ENCODE measurements around the gene QPCTL.

Gene QPCTL

DNA sequence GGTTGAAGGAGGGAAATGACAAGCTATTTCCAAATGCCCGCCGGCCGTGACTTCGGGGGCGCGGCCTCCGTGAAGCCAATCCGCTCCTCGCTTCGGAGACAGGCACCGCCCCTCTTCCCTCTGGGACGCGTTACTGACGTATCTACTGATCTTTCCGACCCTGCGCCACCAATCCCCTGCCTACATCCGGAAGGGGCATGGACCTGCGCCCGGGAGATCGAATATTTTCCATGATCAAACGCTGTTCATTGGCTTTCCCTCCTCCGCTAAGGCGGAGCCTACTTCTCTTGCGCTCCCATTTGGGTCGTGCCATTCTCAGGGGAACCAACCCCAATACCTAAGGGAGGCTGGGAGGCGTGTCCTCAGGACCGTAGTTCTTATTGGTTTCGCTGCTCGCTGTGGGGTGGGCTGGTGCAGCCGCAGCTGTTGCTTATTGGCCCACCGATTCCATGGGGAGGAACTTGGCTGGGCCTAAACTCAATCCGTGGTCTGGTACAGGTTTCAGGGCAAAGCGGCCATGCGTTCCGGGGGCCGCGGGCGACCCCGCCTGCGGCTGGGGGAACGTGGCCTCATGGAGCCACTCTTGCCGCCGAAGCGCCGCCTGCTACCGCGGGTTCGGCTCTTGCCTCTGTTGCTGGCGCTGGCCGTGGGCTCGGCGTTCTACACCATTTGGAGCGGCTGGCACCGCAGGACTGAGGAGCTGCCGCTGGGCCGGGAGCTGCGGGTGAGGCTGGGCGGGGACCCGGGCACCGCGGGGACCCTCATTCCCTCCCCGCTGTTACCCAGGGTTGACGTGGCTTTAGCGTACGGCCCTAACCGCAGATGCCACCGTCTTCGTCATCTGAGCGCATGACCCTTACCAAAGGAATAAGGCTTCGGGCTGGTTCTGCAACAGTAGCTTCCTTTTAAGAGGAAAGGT is at the start of gene QPCTL:
Gene QPCTL, plus strand, starts transcription at position 480 of the 919 bp plus-strand sequence. Its CDS starts 38 bp downstream, at position 518.
- Histone ChIP-seq H3K36me3 (ENCODE audit: low read depth) (peaks cover 42% of the 10 kb centered on the region), H3K27ac (ENCODE audit: poor library complexity, severe bottlenecking) (peak within 1 kb of the TSS; percentile 67), H3K4me3 (ENCODE audit: severe bottlenecking) (peak within 1 kb of the TSS; percentile 73), H3K4me1 (ENCODE audit: insufficient read depth, poor library complexity, severe bottlenecking) (no peaks in the 10 kb centered on the region), H3K9me3 (ENCODE audit: severe bottlenecking) (no peaks in the 10 kb centered on the region), H3K27me3 (ENCODE audit: insufficient read depth, poor library complexity, severe bottlenecking) (no peaks in the 10 kb centered on the region)
- TF ChIP-seq, protein P1, sequence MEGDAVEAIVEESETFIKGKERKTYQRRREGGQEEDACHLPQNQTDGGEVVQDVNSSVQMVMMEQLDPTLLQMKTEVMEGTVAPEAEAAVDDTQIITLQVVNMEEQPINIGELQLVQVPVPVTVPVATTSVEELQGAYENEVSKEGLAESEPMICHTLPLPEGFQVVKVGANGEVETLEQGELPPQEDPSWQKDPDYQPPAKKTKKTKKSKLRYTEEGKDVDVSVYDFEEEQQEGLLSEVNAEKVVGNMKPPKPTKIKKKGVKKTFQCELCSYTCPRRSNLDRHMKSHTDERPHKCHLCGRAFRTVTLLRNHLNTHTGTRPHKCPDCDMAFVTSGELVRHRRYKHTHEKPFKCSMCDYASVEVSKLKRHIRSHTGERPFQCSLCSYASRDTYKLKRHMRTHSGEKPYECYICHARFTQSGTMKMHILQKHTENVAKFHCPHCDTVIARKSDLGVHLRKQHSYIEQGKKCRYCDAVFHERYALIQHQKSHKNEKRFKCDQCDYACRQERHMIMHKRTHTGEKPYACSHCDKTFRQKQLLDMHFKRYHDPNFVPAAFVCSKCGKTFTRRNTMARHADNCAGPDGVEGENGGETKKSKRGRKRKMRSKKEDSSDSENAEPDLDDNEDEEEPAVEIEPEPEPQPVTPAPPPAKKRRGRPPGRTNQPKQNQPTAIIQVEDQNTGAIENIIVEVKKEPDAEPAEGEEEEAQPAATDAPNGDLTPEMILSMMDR (IDR thresholded peaks at IDR 0.05; ENCODE audit: poor library complexity, severe bottlenecking) = no peak
- ATAC-seq (ENCODE audit: low read depth) (peak; percentile 95), DNase-seq (ENCODE audit: low spot score) (peak; percentile 100)

DNA sequence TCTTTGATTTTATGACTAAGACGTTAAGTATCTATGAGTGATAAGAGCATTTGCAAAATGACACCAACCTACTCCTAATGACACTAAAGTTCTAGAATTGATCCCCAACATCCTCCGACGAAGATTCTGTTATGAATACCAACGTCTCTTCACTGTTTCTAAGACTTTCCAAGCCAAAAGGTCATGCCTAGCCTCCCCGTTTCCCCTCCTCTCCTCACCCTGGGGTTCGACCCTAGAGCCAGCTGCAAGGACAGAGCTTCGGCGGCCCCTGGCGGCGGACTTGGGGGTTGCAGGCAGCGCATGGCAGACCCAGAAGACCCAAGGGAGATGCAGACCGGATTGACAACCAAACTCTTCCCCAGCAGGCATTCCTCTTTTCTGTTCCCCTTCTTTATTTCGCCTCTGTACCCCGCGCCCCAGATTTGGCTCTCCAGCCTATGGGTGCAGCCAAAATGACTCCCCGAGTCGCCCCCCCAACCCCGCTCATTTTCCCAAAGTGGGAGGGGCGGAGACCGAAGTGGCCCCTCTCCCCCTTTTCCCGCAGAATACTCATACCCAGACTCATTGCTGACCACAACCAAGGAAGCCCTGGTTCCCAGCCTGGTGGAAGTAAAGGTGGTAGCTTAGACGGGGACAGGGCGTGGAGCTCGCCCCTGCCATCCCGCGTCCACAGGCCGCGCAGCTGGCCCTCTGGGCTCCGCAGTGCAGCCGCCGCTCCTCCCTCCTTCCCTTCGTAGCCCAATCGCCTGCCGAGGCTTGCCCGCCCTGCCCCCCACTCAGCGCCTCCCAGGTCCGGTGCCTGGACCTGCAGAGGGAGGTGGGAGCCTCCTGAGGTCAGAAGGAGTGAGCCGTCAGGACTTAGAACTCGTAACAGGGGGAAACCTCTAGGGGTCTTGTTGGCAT is 49.2 kb upstream of the QPCTL start:
- DNase-seq (ENCODE audit: low spot score) = no peak
- Histone ChIP-seq H3K27me3 (ENCODE audit: insufficient read depth, poor library complexity, severe bottlenecking) (no peaks in the 10 kb centered on the region), H3K9me3 (ENCODE audit: severe bottlenecking) (no peaks in the 10 kb centered on the region), H3K27ac (ENCODE audit: poor library complexity, severe bottlenecking) (peak overlapping the region; percentile 90), H3K4me1 (ENCODE audit: insufficient read depth, poor library complexity, severe bottlenecking) (peaks cover 13% of the 10 kb centered on the region), H3K4me3 (ENCODE audit: severe bottlenecking) (no peak overlapping the region), H3K36me3 (ENCODE audit: low read depth) (no peaks in the 10 kb centered on the region)
- no peak for ATAC-seq (ENCODE audit: low read depth)
- TF ChIP-seq, protein P1 (IDR thresholded peaks at IDR 0.05; ENCODE audit: poor library complexity, severe bottlenecking) = peak; percentile 85

DNA sequence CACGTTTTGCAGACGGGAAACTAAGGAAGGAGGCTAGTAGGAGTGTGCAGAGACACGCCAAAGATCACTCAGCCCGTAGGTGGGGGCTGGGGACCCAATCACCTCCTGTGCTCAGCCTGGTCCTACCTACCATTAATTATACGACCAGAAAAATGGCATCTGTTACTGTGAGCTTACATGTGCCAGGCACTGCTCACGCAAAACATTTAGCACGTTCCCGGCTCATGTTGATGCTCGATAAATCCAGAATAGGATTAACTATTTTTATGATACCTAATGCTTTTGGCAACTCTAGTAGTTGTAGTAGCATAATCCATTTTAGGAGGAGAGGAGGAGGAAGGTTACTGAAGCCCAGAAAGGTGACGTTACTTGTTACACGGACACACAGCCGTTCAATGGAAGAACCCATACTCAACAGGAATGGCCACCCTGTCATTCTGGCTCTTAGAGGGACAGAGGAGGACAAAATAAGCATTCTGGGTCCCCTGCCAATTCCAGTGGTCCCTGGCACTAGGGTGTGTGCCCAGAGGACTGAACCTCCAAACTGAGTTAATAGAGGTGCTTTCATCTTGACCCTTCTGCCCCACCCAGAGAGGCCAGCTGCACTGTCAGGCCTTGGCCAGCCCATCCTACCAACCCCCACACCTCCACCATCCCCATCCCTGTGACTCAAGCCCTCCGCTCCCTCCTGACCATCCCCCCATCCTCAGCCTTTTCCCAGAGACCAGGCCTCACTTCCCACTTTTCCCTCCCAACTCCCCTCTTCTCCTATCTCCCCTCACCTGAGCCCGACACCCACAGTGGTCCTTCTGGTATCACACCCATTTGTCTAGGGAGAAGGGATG is 48.3 kb upstream of the QPCTL start:
- no peak for ATAC-seq (ENCODE audit: low read depth)
- H3K9me3 ChIP-seq (ENCODE audit: severe bottlenecking) = no peaks in the 10 kb centered on the region
- peaks cover 13% of the 10 kb centered on the region for H3K4me1 ChIP-seq (ENCODE audit: insufficient read depth, poor library complexity, severe bottlenecking)
- TF ChIP-seq, protein P1 (IDR thresholded peaks at IDR 0.05; ENCODE audit: poor library complexity, severe bottlenecking) = no peak
- H3K27me3 ChIP-seq (ENCODE audit: insufficient read depth, poor library complexity, severe bottlenecking) = no peaks in the 10 kb centered on the region
- DNase-seq (ENCODE audit: low spot score) = no peak
- no peaks in the 10 kb centered on the region for H3K36me3 ChIP-seq (ENCODE audit: low read depth)
- no peak overlapping the region for H3K4me3 ChIP-seq (ENCODE audit: severe bottlenecking)
- no peak overlapping the region for H3K27ac ChIP-seq (ENCODE audit: poor library complexity, severe bottlenecking)

GRCh38 chr19:45645068-45645630 is 47.3 kb upstream of the QPCTL start:
- ATAC-seq (ENCODE audit: low read depth) (no peak), DNase-seq (ENCODE audit: low spot score) (no peak)
- no peaks in the 10 kb centered on the region for H3K9me3 ChIP-seq (ENCODE audit: severe bottlenecking)
- no peaks in the 10 kb centered on the region for H3K36me3 ChIP-seq (ENCODE audit: low read depth)
- peak overlapping the region; percentile 27 for H3K4me3 ChIP-seq (ENCODE audit: severe bottlenecking)
- no peaks in the 10 kb centered on the region for H3K27me3 ChIP-seq (ENCODE audit: insufficient read depth, poor library complexity, severe bottlenecking)
- no peak overlapping the region for H3K27ac ChIP-seq (ENCODE audit: poor library complexity, severe bottlenecking)
- peaks cover 13% of the 10 kb centered on the region for H3K4me1 ChIP-seq (ENCODE audit: insufficient read depth, poor library complexity, severe bottlenecking)
- TF ChIP-seq, protein P1 (IDR thresholded peaks at IDR 0.05; ENCODE audit: poor library complexity, severe bottlenecking) = no peak
